Thoracic aorta (tissue), 2 donors: ENCODE measurements around the gene GAN. TPM values are rescaled to one million over a fixed set of nuclear protein-coding genes. Genes with fewer than 3 reads are reported as not detected.
A peak's percentile ranks its signal among the peaks of the same experiment; 100 is the strongest.

ENCODE experiments used
- ATAC-seq: fragments of 150-250 bp; one replicate; pipeline ENCODE4 v1.8.0; 2017; ENCODE audit warnings: low read depth; ENCODE audit not compliant: insufficient number of reproducible peaks, low FRiP score
- DNase-seq: peaks from one replicate; pipeline ENCODE4 v3.0.0-alpha.2; 2020; ENCODE audit warnings: low spot score
- H3K27ac ChIP-seq, 2 donors: fragments of 200-600 bp; sonication (generic); 1 replicate in 1 of 2; 2 replicates in 1 of 2; pipeline ENCODE4 v1.5.1; 2016; ENCODE audit warnings: mild to moderate bottlenecking in 2 of 2, moderate library complexity in 2 of 2
- H3K27me3 ChIP-seq: fragments of 200-600 bp; sonication (generic); replicated peaks from 2 replicates; pipeline ENCODE4 v1.6.0; 2016; ENCODE audit warnings: mild to moderate bottlenecking; ENCODE audit not compliant: insufficient read depth
- H3K36me3 ChIP-seq: fragments of 200-600 bp; sonication (generic); one replicate; pipeline ENCODE4 v1.5.1; 2016
- H3K4me1 ChIP-seq, 2 donors: fragments of 200-600 bp; sonication (generic); 1 replicate in 1 of 2; 2 replicates in 1 of 2; pipeline versions ENCODE4 v1.5.1 to v1.6.0; 2016; ENCODE audit warnings: low read depth in 2 of 2, mild to moderate bottlenecking in 1 of 2; ENCODE audit not compliant: control insufficient read depth in 1 of 2
- H3K4me3 ChIP-seq: fragments of 200-600 bp; sonication (generic); 2 replicates; pipeline ENCODE4 v1.5.1; 2016; ENCODE audit warnings: mild to moderate bottlenecking
- H3K9me3 ChIP-seq: fragments of 200-600 bp; sonication (generic); 2 replicates; pipeline ENCODE4 v1.5.1; 2016
- total RNA-seq, 2 donors: library from RNA; depleted of rRNA; stranded (reverse); fragments of >200 nt; gene quantifications; one replicate each; pipeline versions ENCODE4 v1.1.0 to v1.2.3, GENCODE V29; 2016
- TF ChIP-seq, protein P1 (sequence below): fragments of 200-600 bp; sonication (generic); IDR thresholded peaks from one replicate; pipeline ENCODE4 v1.5.1; 2019; ENCODE audit warnings: antibody characterized with exemption

Gene GAN, protein sequence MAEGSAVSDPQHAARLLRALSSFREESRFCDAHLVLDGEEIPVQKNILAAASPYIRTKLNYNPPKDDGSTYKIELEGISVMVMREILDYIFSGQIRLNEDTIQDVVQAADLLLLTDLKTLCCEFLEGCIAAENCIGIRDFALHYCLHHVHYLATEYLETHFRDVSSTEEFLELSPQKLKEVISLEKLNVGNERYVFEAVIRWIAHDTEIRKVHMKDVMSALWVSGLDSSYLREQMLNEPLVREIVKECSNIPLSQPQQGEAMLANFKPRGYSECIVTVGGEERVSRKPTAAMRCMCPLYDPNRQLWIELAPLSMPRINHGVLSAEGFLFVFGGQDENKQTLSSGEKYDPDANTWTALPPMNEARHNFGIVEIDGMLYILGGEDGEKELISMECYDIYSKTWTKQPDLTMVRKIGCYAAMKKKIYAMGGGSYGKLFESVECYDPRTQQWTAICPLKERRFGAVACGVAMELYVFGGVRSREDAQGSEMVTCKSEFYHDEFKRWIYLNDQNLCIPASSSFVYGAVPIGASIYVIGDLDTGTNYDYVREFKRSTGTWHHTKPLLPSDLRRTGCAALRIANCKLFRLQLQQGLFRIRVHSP
- total RNA-seq: 10 to 100 TPM in 1 of 2 donors, 1 to 10 TPM in 1; 7.4 to 10.1 TPM

DNA sequence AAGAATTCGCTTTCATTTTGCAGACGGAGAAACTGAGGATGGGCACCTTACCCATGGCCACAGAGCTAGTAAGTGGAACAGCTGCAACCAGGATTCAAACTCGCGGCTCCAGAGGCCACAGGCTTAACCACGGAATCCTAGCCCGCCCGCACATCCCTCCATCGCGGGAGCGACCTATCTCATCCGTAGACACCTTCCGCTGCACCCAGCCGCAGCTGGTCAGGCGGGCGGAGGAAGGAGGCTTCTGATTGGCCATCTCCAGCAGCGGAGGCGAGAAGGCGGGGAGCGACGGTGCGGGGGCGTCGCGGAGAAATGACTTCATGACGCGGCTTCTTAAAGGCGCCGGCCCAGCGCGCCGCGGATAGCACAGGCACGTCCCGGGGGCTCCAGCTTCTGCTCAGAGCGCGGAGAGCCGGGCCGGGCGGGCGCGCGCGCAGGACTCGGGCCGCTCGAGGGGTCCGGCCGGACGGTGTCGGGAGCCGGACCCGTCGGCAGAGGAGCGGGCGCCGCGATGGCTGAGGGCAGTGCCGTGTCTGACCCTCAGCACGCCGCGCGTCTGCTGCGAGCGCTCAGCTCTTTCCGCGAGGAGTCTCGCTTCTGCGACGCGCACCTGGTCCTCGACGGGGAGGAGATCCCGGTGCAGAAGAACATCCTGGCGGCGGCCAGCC, at the start of gene GAN:
GAN (plus strand) TSS at position 360 of the 668 bp plus-strand sequence; CDS start at position 512, 152 bp downstream.
- H3K9me3 ChIP-seq: no peaks in the 10 kb centered on the region
- H3K27me3 ChIP-seq: no peaks in the 10 kb centered on the region
- no peaks in the 10 kb centered on the region for H3K36me3 ChIP-seq
- ATAC-seq (peak; percentile 92), DNase-seq (peak; percentile 89)
- TF ChIP-seq, protein P1, sequence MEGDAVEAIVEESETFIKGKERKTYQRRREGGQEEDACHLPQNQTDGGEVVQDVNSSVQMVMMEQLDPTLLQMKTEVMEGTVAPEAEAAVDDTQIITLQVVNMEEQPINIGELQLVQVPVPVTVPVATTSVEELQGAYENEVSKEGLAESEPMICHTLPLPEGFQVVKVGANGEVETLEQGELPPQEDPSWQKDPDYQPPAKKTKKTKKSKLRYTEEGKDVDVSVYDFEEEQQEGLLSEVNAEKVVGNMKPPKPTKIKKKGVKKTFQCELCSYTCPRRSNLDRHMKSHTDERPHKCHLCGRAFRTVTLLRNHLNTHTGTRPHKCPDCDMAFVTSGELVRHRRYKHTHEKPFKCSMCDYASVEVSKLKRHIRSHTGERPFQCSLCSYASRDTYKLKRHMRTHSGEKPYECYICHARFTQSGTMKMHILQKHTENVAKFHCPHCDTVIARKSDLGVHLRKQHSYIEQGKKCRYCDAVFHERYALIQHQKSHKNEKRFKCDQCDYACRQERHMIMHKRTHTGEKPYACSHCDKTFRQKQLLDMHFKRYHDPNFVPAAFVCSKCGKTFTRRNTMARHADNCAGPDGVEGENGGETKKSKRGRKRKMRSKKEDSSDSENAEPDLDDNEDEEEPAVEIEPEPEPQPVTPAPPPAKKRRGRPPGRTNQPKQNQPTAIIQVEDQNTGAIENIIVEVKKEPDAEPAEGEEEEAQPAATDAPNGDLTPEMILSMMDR: no peak
- peak within 1 kb of the TSS; percentile 85 for H3K4me3 ChIP-seq
- peak within 1 kb of the TSS; percentile 78 to 83 for H3K27ac ChIP-seq
- peaks cover 12 to 16% of the 10 kb centered on the region in 2 donors for H3K4me1 ChIP-seq

DNA sequence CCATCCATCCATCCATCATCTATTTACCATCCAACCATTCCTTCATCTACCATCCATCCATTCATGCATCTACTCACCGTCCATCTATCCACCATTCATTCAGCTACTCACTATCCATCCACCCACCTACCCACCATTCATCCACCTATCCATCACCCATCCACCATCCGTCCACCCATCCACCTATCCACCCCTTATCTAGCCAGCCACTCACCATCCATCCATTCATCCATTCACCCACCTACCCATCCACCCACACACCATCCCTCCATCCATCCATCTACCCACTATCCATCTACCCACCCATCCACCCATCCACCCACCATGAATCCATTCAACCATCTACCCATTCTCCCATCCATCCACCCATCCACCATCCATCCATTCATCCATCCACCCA, 49.7 kb upstream of the GAN start:
- DNase-seq (no peak), ATAC-seq (no peak)
- Histone ChIP-seq H3K27me3 (no peaks in the 10 kb centered on the region), H3K4me3 (no peak overlapping the region), H3K9me3 (no peaks in the 10 kb centered on the region), H3K27ac (no peak overlapping the region), H3K4me1 (peaks cover 0 to 8% of the 10 kb centered on the region in 2 donors), H3K36me3 (no peaks in the 10 kb centered on the region)
- TF ChIP-seq, protein P1: no peak

DNA sequence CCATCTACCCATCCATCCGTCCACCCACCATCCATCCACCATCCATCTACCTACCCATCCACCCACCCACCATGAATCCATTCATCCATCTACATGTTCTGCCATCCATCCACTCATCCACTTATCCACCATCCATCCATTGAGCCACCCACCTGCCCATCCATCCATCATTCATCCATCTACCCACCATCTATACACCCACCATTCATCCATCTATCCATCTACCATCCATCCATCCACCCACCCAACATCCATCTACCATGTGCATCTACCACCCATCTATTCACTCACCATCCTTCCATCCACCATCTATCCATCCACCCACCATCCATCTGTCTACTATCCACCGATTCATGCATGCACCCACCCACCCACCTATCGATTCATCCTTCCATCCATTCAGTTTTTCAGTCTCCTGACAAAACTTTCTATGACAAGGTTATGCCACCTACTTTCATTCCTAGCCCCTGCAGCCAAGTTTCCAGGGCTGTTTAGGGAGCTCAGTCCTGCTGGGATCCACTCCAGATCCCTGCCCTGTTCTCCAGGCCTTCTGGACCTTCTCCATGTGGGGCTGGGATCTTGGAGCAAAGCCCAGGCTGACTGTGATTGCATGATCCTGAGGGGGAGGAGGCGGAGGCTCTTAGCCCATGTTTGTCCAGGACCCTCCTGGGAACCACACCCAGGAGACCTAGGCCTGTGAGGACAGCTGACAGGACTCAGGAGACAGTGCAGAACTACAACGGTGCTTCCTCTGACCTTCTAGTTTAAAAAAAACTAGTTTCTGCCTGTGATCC, 48.9 kb upstream of the GAN start:
- Histone ChIP-seq H3K9me3 (no peaks in the 10 kb centered on the region), H3K27me3 (no peaks in the 10 kb centered on the region), H3K36me3 (no peaks in the 10 kb centered on the region), H3K27ac (no peak overlapping the region), H3K4me1 (peaks cover 0 to 8% of the 10 kb centered on the region in 2 donors), H3K4me3 (no peak overlapping the region)
- DNase-seq (no peak), ATAC-seq (no peak)
- TF ChIP-seq, protein P1: no peak

DNA sequence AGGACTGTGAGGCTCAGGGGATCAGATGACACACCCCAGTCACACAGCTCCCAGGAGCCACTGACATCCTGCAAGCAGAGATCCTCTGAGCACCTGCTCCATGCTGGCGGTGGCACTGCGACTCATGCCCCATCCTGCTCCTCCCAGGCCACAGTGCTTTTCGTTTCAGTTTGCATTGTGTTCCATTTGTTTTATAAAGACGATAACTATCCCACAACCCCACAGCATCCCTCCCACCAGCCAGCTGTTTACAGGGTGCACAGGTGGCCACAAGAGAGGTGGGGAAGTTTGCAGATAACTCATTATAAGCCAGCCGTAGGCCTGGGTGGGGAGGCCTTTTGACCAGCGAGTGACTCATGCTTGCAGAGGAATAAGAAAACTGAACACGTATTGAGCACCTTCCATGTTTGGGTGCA, 48.1 kb upstream of the GAN start:
- Histone ChIP-seq H3K4me3 (no peak overlapping the region), H3K4me1 (peaks cover 0 to 8% of the 10 kb centered on the region in 2 donors), H3K36me3 (no peaks in the 10 kb centered on the region), H3K9me3 (no peaks in the 10 kb centered on the region), H3K27ac (no peak overlapping the region), H3K27me3 (no peaks in the 10 kb centered on the region)
- ATAC-seq (no peak), DNase-seq (no peak)
- TF ChIP-seq, protein P1: no peak
